Loucy (cell line): ENCODE results near the gene CA7.

ENCODE experiments used
- H2AFZ ChIP-seq: fragments of 200-600 bp; sonication (generic); 2 replicates; pipeline ENCODE4 v1.6.0; 2016; ENCODE audit warnings: antibody characterized with exemption, mild to moderate bottlenecking, low read length, moderate library complexity
- H3F3A ChIP-seq: fragments of 200-600 bp; 2 replicates; pipeline ENCODE4 v1.6.0; 2016; ENCODE audit warnings: antibody characterized with exemption, low read depth, mild to moderate bottlenecking
- H3K27me3 ChIP-seq: fragments of 200-600 bp; sonication (generic); 2 replicates; pipeline ENCODE4 v1.6.1; 2014; ENCODE audit warnings: low read length, mild to moderate bottlenecking; ENCODE audit not compliant: insufficient read depth, poor library complexity, severe bottlenecking
- H3K36me3 ChIP-seq: fragments of 200-600 bp; sonication (generic); 2 replicates; pipeline ENCODE4 v1.6.1; 2016; ENCODE audit warnings: low read length; ENCODE audit not compliant: insufficient read depth
- H3K4me1 ChIP-seq: fragments of 200-600 bp; sonication (generic); 2 replicates; pipeline ENCODE4 v1.5.1; 2014; ENCODE audit warnings: low read length, mild to moderate bottlenecking; ENCODE audit not compliant: insufficient read depth, poor library complexity, severe bottlenecking
- H3K4me2 ChIP-seq: fragments of 200-600 bp; sonication (generic); 2 replicates; pipeline ENCODE4 v1.6.0; 2014; ENCODE audit warnings: antibody characterized with exemption, low read length, low read depth, mild to moderate bottlenecking; ENCODE audit not compliant: poor library complexity, severe bottlenecking
- H3K4me3 ChIP-seq: fragments of 200-600 bp; sonication (generic); 2 replicates; pipeline ENCODE4 v1.5.1; 2014; ENCODE audit warnings: low read length, mild to moderate bottlenecking, mixed read lengths; ENCODE audit not compliant: poor library complexity, severe bottlenecking
- H3K79me2 ChIP-seq: fragments of 200-600 bp; sonication (generic); 2 replicates; pipeline ENCODE4 v1.6.1; 2014; ENCODE audit warnings: low read length; ENCODE audit not compliant: insufficient read depth
- H3K9ac ChIP-seq: fragments of 200-600 bp; sonication (generic); 2 replicates; pipeline ENCODE4 v1.6.0; 2014; ENCODE audit warnings: mild to moderate bottlenecking, low read depth, low read length, moderate library complexity; ENCODE audit not compliant: poor library complexity, severe bottlenecking
- H3K9me2 ChIP-seq: fragments of 200-600 bp; sonication (generic); replicated peaks from 2 replicates; pipeline ENCODE4 v1.6.1; 2016; ENCODE audit warnings: low read depth, low read length, mixed read lengths
- H3K9me3 ChIP-seq: fragments of 200-600 bp; sonication (generic); 2 replicates; pipeline ENCODE4 v1.6.1; 2014; ENCODE audit warnings: mild to moderate bottlenecking, antibody characterized with exemption, low read length, low read depth; ENCODE audit not compliant: insufficient read depth
- H4K20me1 ChIP-seq: fragments of 200-600 bp; sonication (generic); 2 replicates; pipeline ENCODE4 v1.6.0; 2014; ENCODE audit warnings: antibody characterized with exemption, low read length, mild to moderate bottlenecking; ENCODE audit not compliant: insufficient read depth, poor library complexity, severe bottlenecking
- EZH2phosphoT487 ChIP-seq: fragments of 200-600 bp; IDR thresholded peaks from 2 replicates; pipeline ENCODE4 v1.6.1; 2018; ENCODE audit warnings: antibody characterized with exemption, mild to moderate bottlenecking, moderate library complexity, borderline replicate concordance
- TF ChIP-seq, protein P1 (sequence below): fragments of 200-600 bp; sonication (generic); conservative IDR thresholded peaks from 2 replicates; pipeline ENCODE4 v1.5.1; 2014; ENCODE audit warnings: mild to moderate bottlenecking, antibody characterized with exemption, low read length

The CA7 gene

DNA sequence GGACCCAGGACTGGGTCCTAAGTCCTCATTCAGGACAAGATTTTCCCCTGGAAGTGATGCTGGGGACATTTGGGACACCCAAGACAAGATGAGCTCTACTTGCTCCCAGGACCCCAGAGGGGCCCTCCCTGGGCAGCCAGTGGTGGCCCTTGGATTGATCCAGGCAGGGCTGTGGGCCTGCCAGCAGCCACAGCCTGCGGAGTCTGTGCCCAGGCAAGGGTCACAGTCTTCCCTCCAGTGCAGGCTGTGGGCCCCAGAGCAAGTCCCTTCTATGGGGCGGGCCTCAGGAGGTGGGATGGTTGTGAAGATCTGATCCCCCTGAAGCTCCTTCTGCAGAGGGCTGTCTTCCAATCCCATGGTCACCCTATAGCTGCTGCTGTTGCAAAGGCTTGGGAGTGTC, 12.6 kb downstream of the CA7 start:
- no peak overlapping the region for H3K9ac ChIP-seq
- no peaks in the 10 kb centered on the region for H3K79me2 ChIP-seq
- H3K4me1 ChIP-seq = no peaks in the 10 kb centered on the region
- no peaks in the 10 kb centered on the region for H3K27me3 ChIP-seq
- H3K4me2 ChIP-seq = no peak overlapping the region
- H4K20me1 ChIP-seq = no peaks in the 10 kb centered on the region
- H3K36me3 ChIP-seq = no peaks in the 10 kb centered on the region
- no peaks in the 10 kb centered on the region for H3F3A ChIP-seq
- H3K9me3 ChIP-seq = no peaks in the 10 kb centered on the region
- no peaks in the 10 kb centered on the region for H3K9me2 ChIP-seq
- H2AFZ ChIP-seq = no peak overlapping the region
- H3K4me3 ChIP-seq = no peak overlapping the region
- no peak for TF ChIP-seq EZH2phosphoT487
- TF ChIP-seq, protein P1, sequence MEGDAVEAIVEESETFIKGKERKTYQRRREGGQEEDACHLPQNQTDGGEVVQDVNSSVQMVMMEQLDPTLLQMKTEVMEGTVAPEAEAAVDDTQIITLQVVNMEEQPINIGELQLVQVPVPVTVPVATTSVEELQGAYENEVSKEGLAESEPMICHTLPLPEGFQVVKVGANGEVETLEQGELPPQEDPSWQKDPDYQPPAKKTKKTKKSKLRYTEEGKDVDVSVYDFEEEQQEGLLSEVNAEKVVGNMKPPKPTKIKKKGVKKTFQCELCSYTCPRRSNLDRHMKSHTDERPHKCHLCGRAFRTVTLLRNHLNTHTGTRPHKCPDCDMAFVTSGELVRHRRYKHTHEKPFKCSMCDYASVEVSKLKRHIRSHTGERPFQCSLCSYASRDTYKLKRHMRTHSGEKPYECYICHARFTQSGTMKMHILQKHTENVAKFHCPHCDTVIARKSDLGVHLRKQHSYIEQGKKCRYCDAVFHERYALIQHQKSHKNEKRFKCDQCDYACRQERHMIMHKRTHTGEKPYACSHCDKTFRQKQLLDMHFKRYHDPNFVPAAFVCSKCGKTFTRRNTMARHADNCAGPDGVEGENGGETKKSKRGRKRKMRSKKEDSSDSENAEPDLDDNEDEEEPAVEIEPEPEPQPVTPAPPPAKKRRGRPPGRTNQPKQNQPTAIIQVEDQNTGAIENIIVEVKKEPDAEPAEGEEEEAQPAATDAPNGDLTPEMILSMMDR = no peak

DNA sequence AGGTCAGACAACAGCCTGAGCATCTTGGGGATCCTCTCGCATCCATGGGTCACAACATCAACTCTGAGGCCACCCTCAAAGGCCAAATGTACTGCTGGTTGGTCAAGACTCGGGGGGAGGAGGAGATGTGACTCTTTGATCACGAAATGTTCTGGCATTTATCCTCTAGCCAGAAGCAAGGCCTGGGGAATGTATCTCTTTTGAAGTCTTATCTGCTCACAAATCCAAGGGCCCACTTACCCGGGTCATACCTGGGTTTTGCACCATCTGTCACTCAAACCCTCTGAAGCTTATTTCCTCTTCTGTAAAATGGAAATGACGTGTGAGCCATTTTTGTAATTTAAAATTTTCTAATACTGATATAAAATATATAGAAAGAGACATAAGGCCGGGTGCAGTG, 13.2 kb downstream of the CA7 start:
- no peaks in the 10 kb centered on the region for H3K4me1 ChIP-seq
- H3K79me2 ChIP-seq = no peaks in the 10 kb centered on the region
- H2AFZ ChIP-seq = no peak overlapping the region
- no peaks in the 10 kb centered on the region for H3K27me3 ChIP-seq
- H3K9me3 ChIP-seq = no peaks in the 10 kb centered on the region
- H3K9me2 ChIP-seq = no peaks in the 10 kb centered on the region
- H4K20me1 ChIP-seq = no peaks in the 10 kb centered on the region
- no peak overlapping the region for H3K9ac ChIP-seq
- H3K36me3 ChIP-seq = no peaks in the 10 kb centered on the region
- H3K4me3 ChIP-seq = no peak overlapping the region
- H3K4me2 ChIP-seq = no peak overlapping the region
- H3F3A ChIP-seq = no peaks in the 10 kb centered on the region
- TF ChIP-seq EZH2phosphoT487 = no peak
- TF ChIP-seq, protein P1 = no peak

DNA sequence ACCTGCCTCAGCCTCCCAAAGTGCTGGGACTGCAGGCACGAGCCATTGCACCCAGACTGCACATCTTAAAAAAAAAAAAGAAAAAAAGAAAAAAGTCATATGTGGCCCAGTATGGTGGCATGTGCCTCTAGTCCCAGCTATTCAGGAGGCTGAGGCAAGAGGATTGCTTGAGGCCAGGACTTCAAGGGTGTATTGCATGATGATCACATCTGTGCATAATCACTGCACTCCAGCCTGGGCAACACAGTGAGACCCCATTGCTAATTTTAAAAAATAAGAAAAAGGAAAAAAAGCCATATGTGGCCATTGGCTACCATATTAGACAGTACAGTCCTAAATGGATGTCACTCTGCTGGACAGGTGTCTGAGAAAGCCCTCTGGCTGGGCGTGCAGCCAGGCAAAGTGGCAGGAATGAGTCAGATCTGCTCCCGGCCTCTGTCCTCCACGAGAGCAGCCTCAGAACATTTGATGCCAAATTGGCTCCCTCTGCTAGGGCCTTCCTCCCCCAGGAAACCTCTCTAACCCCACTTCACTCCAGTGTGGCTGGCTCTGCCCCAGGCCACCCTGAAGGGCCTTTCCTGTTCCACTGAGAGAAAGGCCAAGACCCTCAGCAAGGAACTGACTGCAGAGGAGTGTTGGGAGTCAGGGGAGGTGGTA, 14.7 kb downstream of the CA7 start:
- TF ChIP-seq EZH2phosphoT487 = no peak
- TF ChIP-seq, protein P1 = no peak
- Histone ChIP-seq H2AFZ (no peak overlapping the region), H3K4me3 (no peak overlapping the region), H4K20me1 (no peaks in the 10 kb centered on the region), H3K4me1 (no peaks in the 10 kb centered on the region), H3K9ac (no peak overlapping the region), H3F3A (no peaks in the 10 kb centered on the region), H3K79me2 (no peaks in the 10 kb centered on the region), H3K4me2 (no peak overlapping the region), H3K9me3 (no peaks in the 10 kb centered on the region), H3K27me3 (no peaks in the 10 kb centered on the region), H3K9me2 (no peaks in the 10 kb centered on the region), H3K36me3 (no peaks in the 10 kb centered on the region)
